GM21515 (cell line): ENCODE data around the gene SCAPER.

Experiments
- ATAC-seq: cut with Tn5 transposase; IDR thresholded peaks from one replicate; pipeline ENCODE4 v1.9.1; 2021; ENCODE audit not compliant: unreplicated experiment

The SCAPER gene, protein sequence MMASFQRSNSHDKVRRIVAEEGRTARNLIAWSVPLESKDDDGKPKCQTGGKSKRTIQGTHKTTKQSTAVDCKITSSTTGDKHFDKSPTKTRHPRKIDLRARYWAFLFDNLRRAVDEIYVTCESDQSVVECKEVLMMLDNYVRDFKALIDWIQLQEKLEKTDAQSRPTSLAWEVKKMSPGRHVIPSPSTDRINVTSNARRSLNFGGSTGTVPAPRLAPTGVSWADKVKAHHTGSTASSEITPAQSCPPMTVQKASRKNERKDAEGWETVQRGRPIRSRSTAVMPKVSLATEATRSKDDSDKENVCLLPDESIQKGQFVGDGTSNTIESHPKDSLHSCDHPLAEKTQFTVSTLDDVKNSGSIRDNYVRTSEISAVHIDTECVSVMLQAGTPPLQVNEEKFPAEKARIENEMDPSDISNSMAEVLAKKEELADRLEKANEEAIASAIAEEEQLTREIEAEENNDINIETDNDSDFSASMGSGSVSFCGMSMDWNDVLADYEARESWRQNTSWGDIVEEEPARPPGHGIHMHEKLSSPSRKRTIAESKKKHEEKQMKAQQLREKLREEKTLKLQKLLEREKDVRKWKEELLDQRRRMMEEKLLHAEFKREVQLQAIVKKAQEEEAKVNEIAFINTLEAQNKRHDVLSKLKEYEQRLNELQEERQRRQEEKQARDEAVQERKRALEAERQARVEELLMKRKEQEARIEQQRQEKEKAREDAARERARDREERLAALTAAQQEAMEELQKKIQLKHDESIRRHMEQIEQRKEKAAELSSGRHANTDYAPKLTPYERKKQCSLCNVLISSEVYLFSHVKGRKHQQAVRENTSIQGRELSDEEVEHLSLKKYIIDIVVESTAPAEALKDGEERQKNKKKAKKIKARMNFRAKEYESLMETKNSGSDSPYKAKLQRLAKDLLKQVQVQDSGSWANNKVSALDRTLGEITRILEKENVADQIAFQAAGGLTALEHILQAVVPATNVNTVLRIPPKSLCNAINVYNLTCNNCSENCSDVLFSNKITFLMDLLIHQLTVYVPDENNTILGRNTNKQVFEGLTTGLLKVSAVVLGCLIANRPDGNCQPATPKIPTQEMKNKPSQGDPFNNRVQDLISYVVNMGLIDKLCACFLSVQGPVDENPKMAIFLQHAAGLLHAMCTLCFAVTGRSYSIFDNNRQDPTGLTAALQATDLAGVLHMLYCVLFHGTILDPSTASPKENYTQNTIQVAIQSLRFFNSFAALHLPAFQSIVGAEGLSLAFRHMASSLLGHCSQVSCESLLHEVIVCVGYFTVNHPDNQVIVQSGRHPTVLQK (N-terminal part only)

DNA sequence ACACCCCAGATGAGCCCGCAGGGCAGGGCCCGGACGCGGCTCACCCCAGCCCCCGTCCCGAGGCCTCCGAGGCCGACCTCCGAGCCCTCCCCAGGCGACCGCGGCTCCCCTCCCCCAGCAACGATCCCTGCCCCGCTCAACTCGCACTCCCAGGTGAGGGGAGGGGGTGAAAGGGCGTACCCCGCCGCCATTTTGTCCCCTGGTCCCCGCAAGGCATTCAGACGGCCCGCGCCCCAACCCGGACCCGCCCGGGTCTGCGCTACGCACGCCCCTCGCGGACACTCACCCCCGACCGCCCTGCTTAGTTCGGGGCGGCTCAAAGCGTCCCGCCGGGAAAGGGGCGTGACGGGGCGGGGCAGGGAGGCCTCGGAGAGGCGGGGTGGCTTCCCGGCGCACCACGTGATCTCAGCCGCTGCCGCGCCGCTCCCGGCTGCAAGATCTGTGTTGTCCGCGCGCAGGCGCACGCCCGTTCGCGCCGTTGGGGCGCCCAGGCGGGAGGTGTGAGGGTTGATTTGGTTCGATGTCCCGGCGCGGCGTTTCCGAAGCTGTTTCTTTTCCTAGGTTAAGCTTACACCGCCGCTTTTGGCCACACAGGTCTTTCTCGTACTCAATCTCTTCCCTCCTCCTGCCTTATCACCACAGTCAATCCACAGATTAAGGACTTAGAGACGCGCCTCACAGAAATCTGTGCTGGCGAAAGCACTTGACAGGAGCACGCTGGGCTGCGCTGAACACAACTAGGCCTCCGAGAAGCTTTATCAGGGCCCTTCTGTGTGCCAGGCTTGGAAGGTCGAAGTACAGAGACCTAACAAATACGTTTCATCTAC lies at the start of gene SCAPER:
TSS of gene SCAPER (minus strand) at position 328 of the 827 bp plus-strand sequence. CDS start 21,523 bp downstream, outside the sequence.
- ATAC-seq, result peak; percentile 80

DNA sequence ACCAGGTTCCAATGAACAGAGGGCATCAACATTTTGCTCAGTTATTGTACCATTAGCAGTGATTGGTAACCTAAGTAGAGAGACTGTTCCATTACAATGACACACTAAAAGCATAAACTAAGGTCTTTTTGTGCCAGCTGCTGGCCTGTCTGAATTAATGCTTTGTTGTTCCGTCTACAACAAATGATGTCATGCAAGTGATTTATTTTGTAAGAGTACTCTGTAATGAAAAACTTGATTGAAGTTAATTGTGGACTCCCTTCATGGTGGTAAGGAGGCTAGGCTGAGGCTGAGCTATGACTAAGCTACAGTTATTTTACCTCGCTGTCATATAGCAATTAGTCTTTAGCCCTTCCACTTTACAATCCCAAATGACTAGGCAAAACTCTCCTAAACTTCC lies 49.6 kb upstream of the SCAPER start:
- no peak for ATAC-seq

DNA sequence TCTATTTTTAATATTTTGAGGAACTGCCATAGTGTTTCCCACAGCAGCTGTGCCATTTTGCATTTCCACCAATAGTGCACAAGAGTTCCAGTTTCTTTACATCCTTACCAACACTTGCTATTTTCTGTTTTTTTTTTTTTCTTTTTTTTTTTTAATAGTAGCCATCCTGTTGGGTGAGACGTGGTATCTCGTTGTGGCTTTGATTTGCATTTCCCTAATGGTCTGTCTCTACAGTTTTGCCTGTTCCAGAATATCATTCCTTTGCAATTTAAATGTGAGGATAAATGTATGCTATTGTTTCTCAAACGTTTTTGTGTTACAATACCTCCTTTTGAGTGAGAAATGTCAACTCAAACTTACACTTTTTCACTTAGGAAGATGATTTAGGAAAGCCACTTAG lies 48.8 kb upstream of the SCAPER start:
- ATAC-seq, result no peak

DNA sequence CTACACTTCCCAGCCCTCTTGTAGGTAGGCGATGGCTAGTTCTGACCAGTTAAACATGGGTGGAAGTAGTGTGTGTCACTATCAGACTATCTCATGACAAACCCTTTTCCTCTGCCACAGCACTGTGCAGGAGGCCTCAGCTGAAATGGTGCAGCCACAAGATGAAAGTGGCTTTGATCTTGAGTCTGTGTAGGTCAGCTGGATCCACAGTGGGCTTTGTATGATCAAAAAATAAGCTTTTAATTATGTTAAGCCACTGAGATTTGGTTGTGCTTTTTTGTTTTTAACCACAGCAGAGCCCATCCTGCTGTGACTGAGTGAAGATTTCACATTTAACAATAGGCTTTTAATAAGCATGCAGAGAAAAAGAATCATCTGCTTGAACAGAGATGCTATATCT lies 46.1 kb upstream of the SCAPER start:
- ATAC-seq, result no peak

DNA sequence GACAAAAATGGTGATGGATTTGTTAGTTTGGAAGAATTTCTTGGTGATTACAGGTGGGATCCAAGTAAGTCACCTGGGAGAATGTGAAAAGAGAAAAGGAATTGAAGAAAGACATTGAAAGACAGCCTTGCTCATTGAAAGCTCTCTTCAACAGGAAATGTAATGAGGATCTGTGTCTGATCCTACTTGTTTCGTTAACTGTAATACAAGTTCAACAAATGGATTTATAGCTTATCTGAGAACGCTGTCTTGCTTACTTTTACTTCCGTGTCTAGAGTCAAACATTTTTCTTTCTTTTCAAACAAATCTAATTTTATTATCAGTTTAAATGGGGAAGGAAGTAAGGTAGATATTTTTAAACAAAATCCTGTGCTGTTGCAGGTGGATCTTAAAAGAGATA lies 42.3 kb upstream of the SCAPER start:
- ATAC-seq, result no peak

DNA sequence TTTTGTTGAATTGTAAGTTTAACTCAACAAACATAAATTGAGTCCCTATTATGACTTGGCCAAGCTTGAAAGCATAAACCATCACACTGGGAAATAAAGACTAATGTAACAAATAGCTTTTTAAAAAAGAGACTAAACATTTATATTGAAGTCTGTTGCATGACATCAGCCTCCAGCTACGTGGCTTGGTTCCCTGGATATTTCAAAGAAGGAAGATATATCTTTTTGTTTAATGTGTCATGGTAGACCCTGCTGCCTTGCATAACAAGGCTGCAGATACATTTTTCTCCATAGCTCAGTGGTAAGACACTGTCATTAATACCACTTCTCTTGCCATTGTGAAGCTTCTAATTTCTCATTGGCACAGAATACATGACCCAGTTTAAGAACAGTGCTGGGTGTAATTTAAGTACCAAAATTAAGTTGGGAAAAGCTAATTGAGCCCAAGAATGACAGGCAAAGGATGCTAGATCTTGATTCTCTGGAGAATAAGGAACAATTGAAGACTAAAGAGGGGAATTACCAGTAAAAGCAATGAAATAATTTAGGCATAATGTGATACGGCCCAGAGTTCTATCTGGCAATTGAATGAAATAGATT lies 40.5 kb upstream of the SCAPER start:
- no peak for ATAC-seq

DNA sequence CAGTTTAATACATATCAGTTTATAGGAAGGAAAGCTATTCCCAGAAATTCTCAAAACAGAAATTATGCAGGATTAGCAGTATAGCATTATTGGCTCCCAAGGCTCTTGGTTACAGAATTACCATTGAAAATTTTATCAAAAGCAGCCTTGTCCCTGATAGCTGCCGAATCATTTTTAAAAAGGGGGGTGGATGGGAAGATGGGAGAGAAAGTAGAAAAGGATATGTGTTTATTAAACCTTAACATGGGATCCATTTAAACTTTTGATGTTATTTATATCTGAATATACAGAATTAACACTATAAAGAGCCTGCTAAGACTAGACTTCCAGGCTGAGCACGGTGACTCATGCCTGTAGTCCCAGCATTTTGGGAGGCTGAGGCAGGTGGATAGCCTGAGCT lies 37.2 kb upstream of the SCAPER start:
- no peak for ATAC-seq

DNA sequence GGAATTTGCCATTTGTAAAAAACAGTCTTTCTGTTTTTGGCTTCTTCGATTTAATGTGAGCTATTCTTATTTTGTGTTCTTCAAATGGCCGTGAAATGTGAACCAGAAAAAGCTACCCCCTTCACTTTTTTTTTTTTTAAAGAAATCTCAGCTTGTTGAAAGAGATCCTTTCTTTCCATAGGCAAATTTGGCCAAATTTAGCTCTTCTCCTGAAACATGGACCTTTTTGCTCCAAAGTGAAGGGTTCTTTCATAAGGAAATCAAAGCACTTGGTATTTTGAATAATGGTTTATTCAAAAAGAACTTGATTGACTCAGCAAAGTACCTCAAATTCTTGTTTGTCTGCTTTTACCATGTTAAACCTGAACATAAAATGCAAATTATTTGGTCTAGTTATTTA lies 36.5 kb upstream of the SCAPER start:
- no peak for ATAC-seq

DNA sequence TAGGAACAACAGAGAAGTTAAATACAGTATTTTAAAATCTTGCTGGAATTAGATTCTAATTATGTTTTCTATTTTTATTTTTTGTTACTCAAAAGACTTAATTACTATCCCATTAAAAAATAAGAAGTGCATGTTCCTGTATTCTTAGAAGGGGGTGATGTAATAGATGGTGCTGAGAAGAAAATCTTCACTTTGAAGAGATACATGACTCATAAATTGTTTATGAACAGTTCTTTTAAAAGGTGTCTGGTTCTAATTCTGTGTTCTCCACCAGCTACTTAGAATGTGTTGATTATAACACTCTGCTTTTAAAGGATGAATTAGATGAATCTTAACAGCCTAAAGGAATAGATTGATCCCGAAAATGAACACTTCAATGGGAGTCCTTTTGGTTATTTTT lies 34.6 kb upstream of the SCAPER start:
- ATAC-seq, result no peak

DNA sequence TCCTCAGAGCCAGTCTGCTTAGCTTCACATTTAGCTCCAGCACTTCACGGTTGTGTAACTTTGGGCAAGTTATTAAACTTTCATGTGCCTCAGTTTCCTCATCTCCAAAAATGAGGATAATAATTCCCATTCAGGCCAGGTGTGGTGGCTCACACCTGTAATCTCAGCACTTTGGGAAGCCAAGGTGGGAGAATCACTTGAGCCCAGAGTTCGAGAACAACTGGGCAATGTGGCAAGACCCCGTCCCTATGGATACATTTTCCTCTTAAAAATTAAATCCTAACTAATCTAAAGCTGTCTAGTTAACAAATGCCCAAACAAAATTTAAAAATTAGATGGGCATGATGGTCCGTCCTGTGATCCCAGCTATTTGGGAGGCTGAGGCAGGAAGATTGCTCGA lies 33.6 kb upstream of the SCAPER start:
- no peak for ATAC-seq

DNA sequence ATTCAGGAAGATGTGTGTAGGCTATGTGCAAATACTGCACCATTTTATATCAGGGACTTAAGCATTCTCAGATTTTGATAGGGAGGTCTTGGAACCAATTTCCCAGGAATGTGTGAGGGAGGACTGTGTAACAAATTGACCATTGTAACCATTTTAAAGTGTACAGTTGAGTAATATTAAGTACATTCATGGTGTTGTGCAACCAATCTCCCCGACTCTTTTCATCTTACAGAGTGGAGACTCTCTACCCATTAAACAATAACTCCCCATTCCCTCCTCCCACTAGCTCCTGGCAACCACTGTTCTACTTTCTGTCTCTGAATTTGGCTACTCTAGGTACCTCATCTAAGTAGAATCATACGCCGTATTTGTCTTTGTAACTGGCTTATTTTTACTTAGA lies 31.5 kb upstream of the SCAPER start:
- ATAC-seq, result no peak

DNA sequence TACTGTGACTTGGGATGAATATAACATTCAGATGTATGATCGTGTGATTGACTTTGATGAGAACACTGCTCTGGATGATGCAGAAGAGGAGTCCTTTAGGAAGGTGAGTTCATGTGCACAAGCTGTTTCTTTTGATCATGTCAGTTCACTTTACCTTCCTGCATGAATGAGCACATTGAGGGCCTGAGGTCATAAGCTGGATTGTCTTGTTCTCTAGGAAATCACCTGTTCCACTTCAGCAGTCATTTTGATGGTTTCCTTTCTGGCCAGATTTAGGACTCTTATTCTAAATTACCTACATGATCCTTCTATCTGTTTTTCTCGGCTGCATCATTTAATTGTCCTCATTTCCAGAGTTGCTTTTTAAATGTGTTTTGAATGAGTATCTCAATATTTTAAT lies 30.5 kb upstream of the SCAPER start:
- no peak for ATAC-seq

DNA sequence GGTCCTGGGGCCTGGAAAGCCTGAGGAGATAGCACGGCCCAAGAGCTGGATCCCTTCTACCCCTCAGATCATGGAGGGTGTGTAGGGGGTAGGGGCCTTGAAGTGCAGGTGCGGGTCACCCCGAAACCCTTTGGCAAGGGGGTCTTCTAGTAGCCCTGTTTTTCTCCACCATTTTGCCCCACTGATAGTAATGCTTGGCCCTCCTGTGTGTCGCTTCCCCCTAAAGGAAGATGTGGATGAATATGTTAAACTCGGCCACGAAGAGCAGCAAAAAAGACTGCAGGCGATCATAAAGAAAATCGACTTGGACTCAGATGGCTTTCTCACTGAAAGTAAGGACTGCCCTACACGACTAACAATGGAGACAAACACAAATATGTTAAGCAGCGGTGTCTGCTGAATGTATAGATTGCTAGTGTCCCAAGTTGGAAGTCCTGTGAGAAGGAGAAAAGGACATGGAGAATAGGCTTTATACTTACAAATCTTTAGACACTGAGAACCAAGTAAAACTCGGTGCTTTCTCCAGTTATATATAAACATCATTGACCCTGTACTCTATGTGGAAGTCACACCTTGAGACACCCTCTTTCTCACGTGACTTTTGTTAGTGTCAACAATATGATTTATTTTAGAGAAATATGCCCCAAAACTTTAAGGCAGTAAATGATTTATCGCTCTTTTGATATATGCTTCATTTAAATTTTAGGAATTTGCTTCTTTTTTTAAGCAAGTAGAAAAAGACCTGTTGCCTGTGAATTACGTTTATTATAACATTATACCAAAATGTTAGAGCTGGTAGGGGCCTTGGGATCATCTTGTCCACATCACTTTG lies 27.2 kb upstream of the SCAPER start:
- ATAC-seq, result no peak

DNA sequence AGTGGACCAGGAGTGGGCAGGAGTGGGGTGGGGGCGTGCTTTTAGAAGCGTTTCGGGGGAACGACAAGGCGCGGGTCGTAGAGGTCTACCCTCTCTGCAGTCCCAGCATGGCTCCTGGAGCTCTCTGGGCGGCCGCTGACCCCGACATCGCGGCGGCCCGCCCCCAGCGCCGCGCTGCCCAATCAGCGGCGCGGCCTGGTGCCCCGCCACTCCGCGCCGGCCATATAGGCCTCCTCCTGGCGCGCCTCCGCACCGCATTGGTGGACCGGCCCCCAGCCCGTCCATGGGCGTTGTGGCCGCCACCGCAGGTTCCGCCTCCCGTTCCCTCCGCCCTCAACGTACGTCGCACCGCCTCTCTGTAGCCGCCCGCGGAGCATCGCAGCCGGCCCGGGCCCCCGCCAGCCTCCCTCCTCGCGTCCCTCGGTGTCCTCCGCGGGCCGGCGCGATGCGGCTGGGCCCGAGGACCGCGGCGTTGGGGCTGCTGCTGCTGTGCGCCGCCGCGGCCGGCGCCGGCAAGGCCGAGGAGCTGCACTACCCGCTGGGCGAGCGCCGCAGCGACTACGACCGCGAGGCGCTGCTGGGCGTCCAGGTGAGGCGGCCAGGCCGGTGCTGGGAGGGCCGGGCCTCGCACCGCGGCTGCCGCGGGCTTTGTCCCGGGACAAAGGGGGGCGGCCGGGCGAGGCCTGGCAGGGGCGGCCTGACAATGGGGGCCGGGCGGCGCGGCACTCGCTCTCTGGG lies 26.4 kb upstream of the SCAPER start, which contains the start of gene RCN2:
TSS of gene RCN2 (plus strand) at position 353 of the 738 bp plus-strand sequence. CDS start at position 446, 93 bp downstream.
- peak; percentile 98 for ATAC-seq

DNA sequence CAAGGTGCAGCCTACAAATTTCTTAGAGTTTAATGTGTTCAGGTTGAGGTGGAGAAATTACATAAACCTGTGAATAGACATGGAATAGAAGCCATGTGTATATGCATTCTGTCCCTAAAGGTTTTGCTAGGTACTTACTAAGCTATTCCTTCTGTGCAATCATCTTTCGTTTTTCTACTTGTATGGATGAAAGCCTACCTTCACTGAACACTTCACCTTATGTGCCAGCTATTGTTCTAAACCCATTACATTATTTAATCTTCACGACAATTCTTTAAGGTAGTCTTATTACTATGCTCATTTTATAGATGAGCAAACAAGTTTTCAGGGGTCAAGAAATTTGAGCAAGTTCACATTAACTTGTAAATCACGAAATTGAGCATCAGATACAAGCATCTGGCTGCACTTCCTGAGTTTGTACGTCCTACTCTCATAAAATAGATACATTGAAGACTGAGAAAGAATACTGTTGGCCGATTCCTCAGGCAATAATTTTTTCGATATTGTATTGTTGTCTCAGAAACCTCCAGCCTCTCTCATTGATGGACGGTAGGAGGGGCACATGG lies 25.8 kb upstream of the SCAPER start:
- ATAC-seq, result no peak

DNA sequence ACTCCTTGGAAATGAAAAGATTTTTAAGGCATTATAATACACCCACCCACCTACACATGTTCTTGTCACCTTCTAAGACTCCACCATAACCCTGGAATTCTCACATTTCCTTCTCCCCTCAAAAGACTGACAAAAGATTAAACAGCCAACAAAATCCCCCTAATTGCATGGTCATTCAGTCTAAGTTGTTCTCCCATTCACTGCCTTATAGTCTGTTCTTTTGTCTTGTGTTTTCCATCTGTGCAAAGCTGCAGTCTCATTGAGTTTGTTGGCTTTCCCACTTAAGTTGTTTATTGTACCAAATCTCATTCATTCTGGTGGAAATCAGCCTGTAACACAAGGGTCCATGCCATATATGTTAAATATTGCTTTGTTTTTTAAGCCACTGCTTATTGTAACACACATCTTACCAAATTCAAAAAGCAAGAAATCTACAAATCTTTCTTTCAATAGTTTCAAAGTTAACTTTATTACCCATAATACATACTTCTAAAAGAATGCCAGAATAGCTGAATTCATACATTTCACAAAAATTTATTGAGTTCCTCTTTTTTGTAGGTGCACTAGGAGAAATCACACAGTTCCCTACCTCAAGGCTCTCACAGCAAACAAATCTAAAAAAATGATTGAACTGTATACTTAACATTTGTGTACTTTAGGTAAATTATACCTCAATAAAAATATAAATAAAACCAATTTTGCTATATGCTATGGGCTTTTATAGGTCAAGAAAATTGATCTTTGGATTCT lies 24.0 kb upstream of the SCAPER start:
- no peak for ATAC-seq

DNA sequence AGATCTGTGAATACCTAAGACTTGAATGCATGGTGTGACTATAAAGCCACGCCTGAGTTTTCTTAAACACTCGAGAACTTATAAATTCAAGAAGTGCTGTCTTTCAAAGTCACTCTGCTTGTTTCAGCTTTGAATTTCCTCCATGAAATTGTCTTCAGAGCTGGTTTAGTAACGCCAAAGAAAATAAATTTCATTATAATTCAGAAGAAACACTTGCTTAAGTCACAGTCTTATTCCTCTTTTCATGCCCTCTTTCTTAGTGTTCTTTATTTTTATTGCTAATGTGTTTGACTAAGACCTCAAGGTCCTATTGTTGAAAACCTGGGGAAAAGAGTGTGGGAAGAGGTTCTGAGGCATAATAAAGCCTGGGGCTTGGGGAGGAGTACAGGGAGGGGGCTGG lies 23.1 kb upstream of the SCAPER start:
- ATAC-seq, result no peak
